ENCODE results near the gene NLN. TPM values are rescaled to one million over a fixed set of nuclear protein-coding genes. Genes with fewer than 3 reads are reported as not detected.
"Not testable (repeated sequence)": the region's sequence is repeated elsewhere in the genome, so short reads cannot be mapped to it uniquely, and the experiment has no call there.

The NLN gene
- total and polyA plus RNA-seq, 9 of the 15 experiments (the other 6 are each of a cell fraction or from before 2014, with no cell fraction given) = 6.9 to 45.2 (median 28.8) TPM

DNA sequence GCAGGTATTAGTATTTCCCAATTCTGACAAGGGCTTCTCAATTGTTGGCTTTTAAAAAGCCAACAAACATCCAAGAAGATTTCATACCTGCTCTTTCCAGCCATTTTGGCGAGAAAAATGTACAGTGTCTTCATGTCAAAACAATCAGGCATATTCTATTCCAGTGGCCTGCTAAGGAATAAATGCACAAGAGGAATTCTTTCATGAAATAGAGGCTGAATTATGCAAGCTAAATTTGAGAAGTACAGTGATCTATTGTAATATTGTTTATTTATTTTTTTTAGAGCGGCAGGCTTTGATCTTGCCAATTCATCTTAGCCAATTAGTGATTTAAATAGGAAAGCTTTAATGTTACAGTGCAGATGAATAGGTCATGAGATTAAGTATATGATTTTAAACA is 49.3 kb downstream of the NLN start:
- in situ Hi-C loops (cut with MboI) = no loop called here
- Histone ChIP-seq H3K27me3 (ENCODE audit: control insufficient read depth in 2 of 2, insufficient read depth in 2 of 2, low read length in 2 of 2) (no peaks in the 10 kb centered on the region), H3K9me1 (ENCODE audit: control insufficient read depth, insufficient read depth, low read length) (no peaks in the 10 kb centered on the region), H3K79me2 (ENCODE audit: control insufficient read depth, insufficient read depth, low read length) (no peaks in the 10 kb centered on the region), H4K20me1 (replicated peaks; ENCODE audit: control insufficient read depth, insufficient read depth, low read length) (no peaks in the 10 kb centered on the region), H3K27ac (ENCODE audit: extremely low read depth, low read depth, low read length) (no peak overlapping the region), H3K4me3 (no peak overlapping the region), H3K36me3 (ENCODE audit: control insufficient read depth, insufficient read depth, low read length) (peaks cover 10% of the 10 kb centered on the region; the same call in 2 of the 3 replicates), H3K4me2 (ENCODE audit: insufficient read depth, low read length) (no peak overlapping the region), H3K9ac (ENCODE audit: insufficient read depth in 1 of 2, low read depth in 2 of 2, low read length in 2 of 2) (no peak overlapping the region), H2AFZ (ENCODE audit: low read depth, low read length) (no peak overlapping the region), H3K4me1 (replicated peaks in 1 of 2; ENCODE audit: control insufficient read depth in 2 of 2, insufficient read depth in 2 of 2, low read length in 2 of 2) (no peaks in the 10 kb centered on the region), H3K9me3 (replicated peaks; ENCODE audit: control insufficient read depth, insufficient read depth, low read depth, low read length) (no peaks in the 10 kb centered on the region; the same call in 1 of the 2 replicates)
- DNase-seq (ENCODE audit: extremely low read depth in 1 of 4, low spot score in 3 of 4) = no peak
- intact Hi-C loops (cut with micrococcal nuclease) = no loop called here
- no peak for ATAC-seq
- BruUV-seq (replicated peaks) = no TSS peak
- no peak for TF ChIP-seq MCM3 (IDR thresholded peaks at IDR 0.05)
- TF ChIP-seq, protein P1, sequence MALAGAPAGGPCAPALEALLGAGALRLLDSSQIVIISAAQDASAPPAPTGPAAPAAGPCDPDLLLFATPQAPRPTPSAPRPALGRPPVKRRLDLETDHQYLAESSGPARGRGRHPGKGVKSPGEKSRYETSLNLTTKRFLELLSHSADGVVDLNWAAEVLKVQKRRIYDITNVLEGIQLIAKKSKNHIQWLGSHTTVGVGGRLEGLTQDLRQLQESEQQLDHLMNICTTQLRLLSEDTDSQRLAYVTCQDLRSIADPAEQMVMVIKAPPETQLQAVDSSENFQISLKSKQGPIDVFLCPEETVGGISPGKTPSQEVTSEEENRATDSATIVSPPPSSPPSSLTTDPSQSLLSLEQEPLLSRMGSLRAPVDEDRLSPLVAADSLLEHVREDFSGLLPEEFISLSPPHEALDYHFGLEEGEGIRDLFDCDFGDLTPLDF (CRISPR knock-in tag; IDR thresholded peaks at IDR 0.05) = no peak
- TF ChIP-seq SAP30 (IDR thresholded peaks at IDR 0.05; ENCODE audit: borderline replicate concordance, insufficient read depth, low read depth, low read length, poor library complexity, severe bottlenecking) = no peak
- TF ChIP-seq MYBL2 (IDR thresholded peaks at IDR 0.05; ENCODE audit: low read depth) = no peak
- no peak for TF ChIP-seq MYBL2 (CRISPR knock-in tag; IDR thresholded peaks at IDR 0.05; ENCODE audit: borderline replicate concordance)
- 87% methylated on average over 2 of the region's 2 CpGs for WGBS (ENCODE audit: insufficient coverage, low coverage, missing lambda C conversion rate)
- ChIA-PET POLR2A (interaction anchor here (1.5 kb wide), 1 partner anchor 18 kb away, joined by 3 read pairs; no protein-coding TSS in a partner anchor), CTCF (ENCODE audit: low intra/inter-chr PET ratio) (no interaction called here)
- no peak for FAIRE-seq

DNA sequence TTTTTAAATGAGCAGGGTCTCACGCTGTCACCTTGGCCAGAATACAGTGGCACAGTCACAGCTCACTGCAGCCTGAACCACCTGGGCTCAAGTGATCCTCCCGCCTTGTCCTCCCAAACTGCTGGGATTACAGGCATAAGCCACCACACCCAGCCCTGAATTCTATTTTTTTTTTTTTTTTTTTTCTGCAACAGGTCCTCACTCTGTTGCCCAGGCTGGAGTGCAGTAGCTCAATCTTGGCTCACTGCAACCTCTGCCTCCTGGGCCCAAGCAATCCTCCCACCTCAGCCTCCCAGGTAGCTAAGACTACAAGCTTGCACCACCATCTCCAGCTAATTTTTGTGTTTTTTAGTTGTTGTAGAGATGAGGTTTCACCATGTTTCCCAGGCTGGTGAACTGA is 51.0 kb downstream of the NLN start:
- H3K27ac ChIP-seq (ENCODE audit: extremely low read depth, low read depth, low read length); intact Hi-C loops (cut with micrococcal nuclease); H3K9me3 ChIP-seq (replicated peaks; ENCODE audit: control insufficient read depth, insufficient read depth, low read depth, low read length); DNase-seq (ENCODE audit: extremely low read depth in 1 of 4, low spot score in 3 of 4); FAIRE-seq; H3K4me3 ChIP-seq; ATAC-seq; CTCF ChIA-PET (ENCODE audit: low intra/inter-chr PET ratio); H3K27me3 ChIP-seq (ENCODE audit: control insufficient read depth in 2 of 2, insufficient read depth in 2 of 2, low read length in 2 of 2); H3K9me1 ChIP-seq (ENCODE audit: control insufficient read depth, insufficient read depth, low read length); H4K20me1 ChIP-seq (replicated peaks; ENCODE audit: control insufficient read depth, insufficient read depth, low read length); in situ Hi-C loops (cut with MboI); H2AFZ ChIP-seq (ENCODE audit: low read depth, low read length); H3K4me2 ChIP-seq (ENCODE audit: insufficient read depth, low read length); H3K9ac ChIP-seq (ENCODE audit: insufficient read depth in 1 of 2, low read depth in 2 of 2, low read length in 2 of 2); H3K79me2 ChIP-seq (ENCODE audit: control insufficient read depth, insufficient read depth, low read length); H3K4me1 ChIP-seq (replicated peaks in 1 of 2; ENCODE audit: control insufficient read depth in 2 of 2, insufficient read depth in 2 of 2, low read length in 2 of 2); BruUV-seq (replicated peaks): not testable (repeated sequence)
- POLR2A ChIA-PET = interaction anchor here (2.0 kb wide), 1 partner anchor 9 kb away, joined by 6 read pairs; no protein-coding TSS in a partner anchor
- peaks cover 15% of the 10 kb centered on the region; the same call in 2 of the 3 replicates for H3K36me3 ChIP-seq (ENCODE audit: control insufficient read depth, insufficient read depth, low read length)
- WGBS (ENCODE audit: insufficient coverage, low coverage, missing lambda C conversion rate) = 100% methylated on average over 2 of the region's 2 CpGs
